AG04450 (cell line): ENCODE results near the gene KIF26B. TPM values are rescaled to one million over a fixed set of nuclear protein-coding genes. Genes with fewer than 3 reads are reported as not detected.

Experiments used
- CTCF ChIA-PET: fragments of 300-600, 350-600 bp; formaldehyde crosslinking; extraction: SDS; loops from one replicate; lab custom pipeline; 2022; ENCODE audit warnings: antibody characterized with exemption, inconsistent platforms; lab: Charles Lee
- POLR2A ChIA-PET: fragments of 350-600 bp; formaldehyde crosslinking; extraction: SDS; loops from one replicate; lab custom pipeline; 2021; ENCODE audit warnings: antibody characterized with exemption, inconsistent platforms; lab: Yijun Ruan, JAX
- DNase-seq: peaks from one replicate; pipeline ENCODE4 v3.0.0-alpha.2; 2011; ENCODE audit warnings: low read depth, low spot score
- H3K27ac ChIP-seq: one replicate; pipeline ENCODE4 v1.5.1; 2012; ENCODE audit warnings: low read depth, low read length, control low read depth
- H3K27me3 ChIP-seq: one replicate; pipeline ENCODE4 v1.6.0; 2012; ENCODE audit warnings: low read length; ENCODE audit not compliant: control insufficient read depth, insufficient read depth
- H3K4me3 ChIP-seq: 2 replicates; pipeline ENCODE4 v1.5.1; 2011; ENCODE audit warnings: mild to moderate bottlenecking, low read depth, low read length, control low read depth
- H3K9me3 ChIP-seq: 2 replicates; pipeline ENCODE4 v1.5.1; 2012; ENCODE audit warnings: low read length; ENCODE audit not compliant: control insufficient read depth, insufficient read depth
- polyA plus RNA-seq: library from polyadenylated mRNA; depleted of rRNA; stranded (reverse); fragments of >200 nt; gene quantifications from 2 replicates; pipeline ENCODE4 v1.2.3, GENCODE V29; 2011
- TF ChIP-seq, protein P1 (sequence below): IDR thresholded peaks from 2 replicates; pipeline ENCODE4 v1.5.1; 2011; ENCODE audit warnings: low read depth, low read length, control low read depth, inconsistent platforms

KIF26B gene
- polyA plus RNA-seq, 1 experiment = 2.4 TPM

DNA sequence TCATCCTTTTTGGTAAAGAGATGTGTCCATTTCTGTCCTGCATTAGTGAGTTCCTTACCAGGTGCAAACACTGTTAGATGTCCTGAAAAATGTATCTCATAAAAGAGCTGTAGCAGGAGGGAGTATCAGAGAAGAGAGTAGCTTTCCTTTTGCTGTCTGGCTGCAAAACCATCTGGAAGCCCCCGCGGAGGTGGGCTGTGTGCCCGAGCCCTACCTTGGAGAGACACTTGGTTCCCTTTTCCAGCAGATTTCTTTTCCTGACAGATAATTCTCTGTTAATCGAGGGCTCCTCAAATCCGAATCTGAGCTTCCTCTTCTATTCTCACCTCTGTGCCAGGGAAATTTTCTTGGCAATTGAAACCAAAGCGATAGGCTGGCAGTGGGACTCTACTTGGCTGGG, 53.0 kb downstream of the KIF26B start:
- CTCF ChIA-PET = no interaction called here
- H3K27me3 ChIP-seq = no peaks in the 10 kb centered on the region
- H3K4me3 ChIP-seq = no peak overlapping the region
- H3K9me3 ChIP-seq = peaks cover 25% of the 10 kb centered on the region
- H3K27ac ChIP-seq = no peak overlapping the region
- TF ChIP-seq, protein P1, sequence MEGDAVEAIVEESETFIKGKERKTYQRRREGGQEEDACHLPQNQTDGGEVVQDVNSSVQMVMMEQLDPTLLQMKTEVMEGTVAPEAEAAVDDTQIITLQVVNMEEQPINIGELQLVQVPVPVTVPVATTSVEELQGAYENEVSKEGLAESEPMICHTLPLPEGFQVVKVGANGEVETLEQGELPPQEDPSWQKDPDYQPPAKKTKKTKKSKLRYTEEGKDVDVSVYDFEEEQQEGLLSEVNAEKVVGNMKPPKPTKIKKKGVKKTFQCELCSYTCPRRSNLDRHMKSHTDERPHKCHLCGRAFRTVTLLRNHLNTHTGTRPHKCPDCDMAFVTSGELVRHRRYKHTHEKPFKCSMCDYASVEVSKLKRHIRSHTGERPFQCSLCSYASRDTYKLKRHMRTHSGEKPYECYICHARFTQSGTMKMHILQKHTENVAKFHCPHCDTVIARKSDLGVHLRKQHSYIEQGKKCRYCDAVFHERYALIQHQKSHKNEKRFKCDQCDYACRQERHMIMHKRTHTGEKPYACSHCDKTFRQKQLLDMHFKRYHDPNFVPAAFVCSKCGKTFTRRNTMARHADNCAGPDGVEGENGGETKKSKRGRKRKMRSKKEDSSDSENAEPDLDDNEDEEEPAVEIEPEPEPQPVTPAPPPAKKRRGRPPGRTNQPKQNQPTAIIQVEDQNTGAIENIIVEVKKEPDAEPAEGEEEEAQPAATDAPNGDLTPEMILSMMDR = no peak
- POLR2A ChIA-PET = interaction anchor here (1.2 kb wide), 1 partner anchor 9 kb away, joined by 3 read pairs; no protein-coding TSS in a partner anchor
- no peak for DNase-seq

DNA sequence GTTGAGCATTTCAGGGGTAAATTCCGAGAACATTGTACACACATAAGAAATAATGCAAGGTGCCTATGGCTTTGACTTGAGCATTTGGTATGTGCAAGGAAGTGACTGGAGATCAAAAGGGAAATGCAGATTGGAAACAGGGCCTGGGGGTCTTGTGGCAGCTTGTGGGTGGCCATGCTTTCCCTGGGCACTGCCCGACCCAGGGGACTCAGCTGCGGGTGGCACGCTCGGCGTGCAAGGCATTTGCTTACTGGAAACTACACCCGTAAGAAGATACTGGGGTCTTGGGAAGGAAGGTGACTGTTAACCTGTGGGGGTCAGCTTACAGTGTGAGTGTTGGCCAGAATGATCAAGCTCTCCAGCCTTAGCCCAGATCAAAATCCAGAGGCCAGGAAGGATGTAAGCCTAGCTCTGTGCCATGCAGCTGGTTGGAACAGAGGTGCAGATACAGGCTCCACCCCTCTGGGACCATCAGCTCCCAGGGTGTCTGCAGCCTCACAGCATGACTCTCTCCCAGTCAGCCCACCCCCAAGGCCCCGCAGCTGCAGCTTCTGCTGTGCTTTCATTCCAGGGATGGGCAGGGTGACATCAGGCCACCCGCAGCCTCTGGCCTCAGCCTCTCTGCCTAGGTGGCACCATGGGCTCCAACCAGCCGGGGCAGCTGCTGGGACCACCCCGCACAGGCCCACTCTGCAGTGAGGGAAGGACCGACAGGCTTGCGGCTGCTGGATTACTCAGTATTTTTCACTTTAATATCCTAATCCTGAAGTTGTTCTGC, 55.1 kb downstream of the KIF26B start:
- no peaks in the 10 kb centered on the region for H3K27me3 ChIP-seq
- no peak overlapping the region for H3K4me3 ChIP-seq
- TF ChIP-seq, protein P1 = no peak
- DNase-seq = no peak
- ChIA-PET POLR2A (no interaction called here), CTCF (interaction anchor here (0.7 to 0.9 kb wide), 2 partner anchors 12 to 29 kb away, joined by 3 to 4 read pairs; no protein-coding TSS in a partner anchor)
- H3K9me3 ChIP-seq = peaks cover 25% of the 10 kb centered on the region
- no peak overlapping the region for H3K27ac ChIP-seq

DNA sequence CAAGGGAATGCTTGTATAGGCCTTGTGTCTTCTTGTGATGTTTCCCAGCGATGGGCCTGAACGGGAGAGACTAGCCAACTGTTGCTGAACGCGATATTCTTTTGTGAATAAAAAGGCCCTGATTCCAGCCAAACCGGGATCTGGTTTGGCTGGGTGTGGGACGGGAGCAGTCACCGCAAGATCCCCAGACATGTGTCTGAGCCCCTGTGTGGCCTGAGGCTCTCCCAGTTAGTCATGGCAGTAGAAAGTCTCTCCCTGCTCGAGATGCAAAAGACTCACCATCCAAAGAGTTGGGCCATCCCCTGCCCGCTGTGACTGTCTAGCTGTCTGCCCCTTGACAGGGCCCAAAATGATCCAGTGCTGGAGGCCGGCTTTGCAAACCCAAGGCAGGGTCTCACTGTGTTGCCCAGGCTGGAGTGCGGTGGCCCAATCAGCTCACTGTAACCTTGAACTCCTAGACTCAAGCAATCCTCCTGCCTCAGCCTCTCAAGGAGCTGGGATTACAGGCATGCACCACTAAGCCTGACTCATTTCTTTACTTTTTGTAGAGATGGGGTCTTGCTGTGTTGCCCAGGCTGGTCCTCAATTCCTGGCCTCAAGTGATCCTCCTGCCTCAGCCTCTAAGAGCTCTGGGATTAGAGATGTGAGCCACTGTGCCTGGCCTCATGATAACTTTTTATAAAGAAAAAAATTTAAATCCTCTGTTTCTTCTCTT, 56.4 kb downstream of the KIF26B start:
- ChIA-PET CTCF (no interaction called here), POLR2A (no interaction called here)
- H3K27me3 ChIP-seq = no peaks in the 10 kb centered on the region
- no peak overlapping the region for H3K27ac ChIP-seq
- H3K9me3 ChIP-seq = peaks cover 23% of the 10 kb centered on the region
- no peak overlapping the region for H3K4me3 ChIP-seq
- DNase-seq = no peak
- TF ChIP-seq, protein P1 = no peak

DNA sequence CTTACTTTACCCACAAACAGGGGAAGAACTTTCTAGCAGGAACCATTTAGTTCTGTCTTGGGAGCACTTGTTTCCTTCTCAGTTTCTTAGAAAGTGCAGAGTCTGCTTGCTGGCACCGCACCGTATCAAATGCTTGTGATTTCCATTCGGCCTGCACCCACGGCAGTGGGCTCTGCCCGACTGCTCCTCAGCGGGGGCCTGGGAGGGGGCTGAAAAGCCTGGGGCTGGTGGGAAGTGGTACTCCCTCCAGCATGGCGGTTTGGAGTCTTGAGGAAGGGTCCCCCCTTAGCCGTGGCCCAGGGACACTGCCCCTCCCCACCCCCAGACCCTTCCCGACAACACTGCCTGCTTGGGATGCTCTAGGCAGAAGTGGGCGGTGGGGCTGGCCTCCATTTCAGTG, 57.0 kb downstream of the KIF26B start:
- Histone ChIP-seq H3K27ac (no peak overlapping the region), H3K9me3 (peaks cover 18% of the 10 kb centered on the region), H3K4me3 (no peak overlapping the region), H3K27me3 (no peaks in the 10 kb centered on the region)
- TF ChIP-seq, protein P1 = no peak
- POLR2A ChIA-PET = no interaction called here
- CTCF ChIA-PET = no interaction called here
- DNase-seq = no peak

DNA sequence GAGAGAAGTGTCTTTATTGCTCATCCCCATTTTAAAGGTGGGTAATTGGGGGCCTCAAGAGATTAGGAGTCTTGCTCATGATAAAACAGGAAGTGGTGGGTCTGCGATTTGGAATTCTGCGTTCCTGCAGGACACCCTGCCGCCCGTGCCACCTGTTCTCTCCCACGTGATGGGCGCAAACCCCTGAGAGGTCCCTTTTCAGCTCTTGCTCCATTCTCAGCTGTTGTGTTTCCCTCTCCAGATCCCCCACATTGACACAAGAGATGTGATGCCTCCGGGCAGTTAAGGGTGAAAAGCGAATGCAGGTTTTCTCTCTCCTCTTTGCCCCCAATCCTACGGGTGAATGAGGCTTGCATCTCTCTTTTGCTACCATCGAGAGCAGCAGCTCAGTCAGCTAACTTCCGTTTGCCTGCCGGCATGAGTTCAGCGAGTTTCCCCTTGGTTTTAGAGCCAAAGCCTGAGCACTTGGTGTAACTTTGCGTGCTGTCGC, 57.5 kb downstream of the KIF26B start:
- peaks cover 13% of the 10 kb centered on the region for H3K9me3 ChIP-seq
- no peak overlapping the region for H3K4me3 ChIP-seq
- no peak overlapping the region for H3K27ac ChIP-seq
- no peak for DNase-seq
- POLR2A ChIA-PET = no interaction called here
- TF ChIP-seq, protein P1 = no peak
- CTCF ChIA-PET = no interaction called here
- no peaks in the 10 kb centered on the region for H3K27me3 ChIP-seq
